Thyroid gland (tissue), 4 donors: Measurements from ENCODE around the gene SUPT7L.

Experiments
- CTCF ChIP-seq, 6 experiments: fragments of 200-600 bp in 3 of 6; fragments of 450-650 bp in 3 of 6; sonication (generic) in 3 of 6; IDR thresholded peaks; one replicate each; pipeline ENCODE4 v1.5.1; 2016 to 2019; ENCODE audit warnings: antibody characterized with exemption in 6 of 6, mild to moderate bottlenecking in 2 of 6, inconsistent platforms in 1 of 6, moderate library complexity in 1 of 6
- POLR2A ChIP-seq, 2 donors: fragments of 450-650 bp; IDR thresholded peaks; one replicate each; pipeline ENCODE4 v1.6.1; 2017; ENCODE audit warnings: antibody characterized with exemption in 2 of 2, mild to moderate bottlenecking in 2 of 2, moderate library complexity in 1 of 2

GRCh38 chr2:27689424-27689823, 26.0 kb upstream of the SUPT7L start:
- no peak for TF ChIP-seq POLR2A (IDR thresholded peaks at IDR 0.05)
- TF ChIP-seq CTCF (IDR thresholded peaks at IDR 0.05), result no peak
